SK-N-SH treated with all-trans-retinoic acid at 6 μM for 48 hours (cell line): ENCODE measurements around the gene CYP19A1.

ENCODE experiments used
- ATAC-seq: fragments of 200-7000 bp; cut with Tn5 transposase; 3 replicates; pipeline ENCODE4 v1.9.1; 2020; ENCODE audit warnings: mild to moderate bottlenecking, moderate library complexity
- ARNTL ChIP-seq: fragments of 450-650 bp; formaldehyde crosslinking; IDR thresholded peaks from 2 replicates; pipeline ENCODE4 v1.5.0; 2020; ENCODE audit warnings: low read depth, mild to moderate bottlenecking, moderate library complexity, borderline replicate concordance
- BACH2 ChIP-seq: fragments of 250-450 bp; sonication (Bioruptor Pico); IDR thresholded peaks from 2 replicates; pipeline ENCODE4 v1.9.0; 2021; ENCODE audit warnings: mild to moderate bottlenecking, borderline replicate concordance
- CREB5 ChIP-seq: fragments of 250-450 bp; sonication (Bioruptor Pico); IDR thresholded peaks from 2 replicates; pipeline ENCODE4 v1.5.1; 2020; ENCODE audit warnings: low read depth, mild to moderate bottlenecking, moderate library complexity
- CSDC2 ChIP-seq: fragments of 250-450 bp; sonication (Bioruptor Pico); IDR thresholded peaks from 2 replicates; pipeline ENCODE4 v1.5.0; 2020; ENCODE audit warnings: mild to moderate bottlenecking, moderate library complexity
- ESRRG ChIP-seq: fragments of 250-450 bp; sonication (Bioruptor Pico); IDR thresholded peaks from 2 replicates; pipeline ENCODE4 v1.6.1; 2021; ENCODE audit warnings: mild to moderate bottlenecking
- GLIS3 ChIP-seq: fragments of 250-450 bp; sonication (Bioruptor Pico); IDR thresholded peaks from 2 replicates; pipeline ENCODE4 v1.5.0; 2020; ENCODE audit warnings: mild to moderate bottlenecking, moderate library complexity
- ISL1 ChIP-seq: fragments of 250-450 bp; sonication (Bioruptor Pico); IDR thresholded peaks from 2 replicates; pipeline ENCODE4 v2.1.2; 2022; ENCODE audit warnings: mild to moderate bottlenecking, moderate library complexity
- OSR1 ChIP-seq: fragments of 250-450 bp; sonication (Bioruptor Pico); IDR thresholded peaks from 2 replicates; pipeline ENCODE4 v1.8.0; 2022; ENCODE audit warnings: moderate library complexity, mild to moderate bottlenecking, inconsistent platforms
- POU6F1 ChIP-seq: fragments of 250-450 bp; sonication (Bioruptor Pico); IDR thresholded peaks from 2 replicates; pipeline ENCODE4 v1.8.0; 2021; ENCODE audit warnings: low read depth, mild to moderate bottlenecking, moderate library complexity, borderline replicate concordance
- PPARA ChIP-seq: fragments of 250-450 bp; sonication (Bioruptor Pico); IDR thresholded peaks from 2 replicates; pipeline ENCODE4 v1.5.0; 2020; ENCODE audit warnings: mild to moderate bottlenecking, borderline replicate concordance
- RARB ChIP-seq: fragments of 250-450 bp; sonication (Bioruptor Pico); IDR thresholded peaks from 2 replicates; pipeline ENCODE4 v1.8.0; 2021; ENCODE audit warnings: mild to moderate bottlenecking, moderate library complexity
- SNAI2 ChIP-seq: fragments of 250-450 bp; sonication (Bioruptor Pico); IDR thresholded peaks from 2 replicates; pipeline ENCODE4 v1.5.0; 2020; ENCODE audit warnings: mild to moderate bottlenecking, moderate library complexity
- TOX ChIP-seq: fragments of 250-450 bp; sonication (Bioruptor Pico); IDR thresholded peaks from 2 replicates; pipeline ENCODE4 v1.8.0; 2021; ENCODE audit warnings: mild to moderate bottlenecking, moderate library complexity, borderline replicate concordance
- ZC3H10 ChIP-seq: fragments of 250-450 bp; sonication (Bioruptor Pico); IDR thresholded peaks from 2 replicates; pipeline ENCODE4 v1.5.1; 2021; ENCODE audit warnings: mild to moderate bottlenecking, moderate library complexity
- ZFP3 ChIP-seq: fragments of 250-450 bp; sonication (Bioruptor Pico); IDR thresholded peaks from 2 replicates; pipeline ENCODE4 v1.5.0; 2020; ENCODE audit warnings: mild to moderate bottlenecking, moderate library complexity
- ZFP30 ChIP-seq: fragments of 450-650 bp; formaldehyde crosslinking; IDR thresholded peaks from 2 replicates; pipeline ENCODE4 v1.5.0; 2022; ENCODE audit warnings: mild to moderate bottlenecking, moderate library complexity
- ZNF70 ChIP-seq: fragments of 450-650 bp; formaldehyde crosslinking; IDR thresholded peaks from 2 replicates; pipeline ENCODE4 v1.5.0; 2020; ENCODE audit warnings: mild to moderate bottlenecking, moderate library complexity
- ZNF8 ChIP-seq: fragments of 450-650 bp; formaldehyde crosslinking; IDR thresholded peaks from 2 replicates; pipeline ENCODE4 v1.5.0; 2020; ENCODE audit warnings: mild to moderate bottlenecking, moderate library complexity
- TF ChIP-seq, protein P1 (sequence below): fragments of 250-450 bp; sonication (Bioruptor Pico); IDR thresholded peaks from 2 replicates; pipeline ENCODE4 v1.8.0; 2020; ENCODE audit warnings: mild to moderate bottlenecking, moderate library complexity, borderline replicate concordance
- TF ChIP-seq, protein P2 (sequence below): fragments of 250-450 bp; sonication (Bioruptor Pico); IDR thresholded peaks from 2 replicates; pipeline ENCODE4 v1.5.0; 2020; ENCODE audit warnings: mild to moderate bottlenecking, moderate library complexity

The CYP19A1 gene

GRCh38 chr15:51212239-51212638 lies 126.2 kb downstream of the CYP19A1 start (continued):
- TF ChIP-seq PPARA (CRISPR knock-in tag) (no peak), RARB (CRISPR knock-in tag) (no peak)

- TF ChIP-seq TOX (CRISPR knock-in tag), result no peak
- no peak for TF ChIP-seq ZFP3 (CRISPR knock-in tag)
- TF ChIP-seq ARNTL (CRISPR knock-in tag), result no peak
- no peak for TF ChIP-seq ISL1 (CRISPR knock-in tag)
- no peak for TF ChIP-seq ZC3H10 (CRISPR knock-in tag)
- TF ChIP-seq ESRRG (CRISPR knock-in tag), result no peak
- TF ChIP-seq CSDC2 (CRISPR knock-in tag), result no peak
- TF ChIP-seq PPARA (CRISPR knock-in tag), result no peak
- no peak for TF ChIP-seq BACH2 (CRISPR knock-in tag)
- no peak for TF ChIP-seq POU6F1 (CRISPR knock-in tag)
- no peak for TF ChIP-seq ZFP30 (CRISPR knock-in tag)
- TF ChIP-seq, protein P1, sequence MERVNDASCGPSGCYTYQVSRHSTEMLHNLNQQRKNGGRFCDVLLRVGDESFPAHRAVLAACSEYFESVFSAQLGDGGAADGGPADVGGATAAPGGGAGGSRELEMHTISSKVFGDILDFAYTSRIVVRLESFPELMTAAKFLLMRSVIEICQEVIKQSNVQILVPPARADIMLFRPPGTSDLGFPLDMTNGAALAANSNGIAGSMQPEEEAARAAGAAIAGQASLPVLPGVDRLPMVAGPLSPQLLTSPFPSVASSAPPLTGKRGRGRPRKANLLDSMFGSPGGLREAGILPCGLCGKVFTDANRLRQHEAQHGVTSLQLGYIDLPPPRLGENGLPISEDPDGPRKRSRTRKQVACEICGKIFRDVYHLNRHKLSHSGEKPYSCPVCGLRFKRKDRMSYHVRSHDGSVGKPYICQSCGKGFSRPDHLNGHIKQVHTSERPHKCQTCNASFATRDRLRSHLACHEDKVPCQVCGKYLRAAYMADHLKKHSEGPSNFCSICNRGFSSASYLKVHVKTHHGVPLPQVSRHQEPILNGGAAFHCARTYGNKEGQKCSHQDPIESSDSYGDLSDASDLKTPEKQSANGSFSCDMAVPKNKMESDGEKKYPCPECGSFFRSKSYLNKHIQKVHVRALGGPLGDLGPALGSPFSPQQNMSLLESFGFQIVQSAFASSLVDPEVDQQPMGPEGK (CRISPR knock-in tag), result no peak
- TF ChIP-seq OSR1 (CRISPR knock-in tag), result no peak
- TF ChIP-seq ZNF8 (CRISPR knock-in tag), result no peak
- TF ChIP-seq SNAI2 (CRISPR knock-in tag), result no peak
- TF ChIP-seq, all 23 proteins: peak for 0
- ATAC-seq, result no peak
Observed at GRCh38 chr15:51205050-51205975, 133.1 kb downstream of the CYP19A1 start.

- ATAC-seq, result no peak
- TF ChIP-seq CREB5 (CRISPR knock-in tag) (no peak), ISL1 (CRISPR knock-in tag) (no peak), GLIS3 (CRISPR knock-in tag) (no peak), ZNF70 (CRISPR knock-in tag) (no peak)
- TF ChIP-seq, protein P2, sequence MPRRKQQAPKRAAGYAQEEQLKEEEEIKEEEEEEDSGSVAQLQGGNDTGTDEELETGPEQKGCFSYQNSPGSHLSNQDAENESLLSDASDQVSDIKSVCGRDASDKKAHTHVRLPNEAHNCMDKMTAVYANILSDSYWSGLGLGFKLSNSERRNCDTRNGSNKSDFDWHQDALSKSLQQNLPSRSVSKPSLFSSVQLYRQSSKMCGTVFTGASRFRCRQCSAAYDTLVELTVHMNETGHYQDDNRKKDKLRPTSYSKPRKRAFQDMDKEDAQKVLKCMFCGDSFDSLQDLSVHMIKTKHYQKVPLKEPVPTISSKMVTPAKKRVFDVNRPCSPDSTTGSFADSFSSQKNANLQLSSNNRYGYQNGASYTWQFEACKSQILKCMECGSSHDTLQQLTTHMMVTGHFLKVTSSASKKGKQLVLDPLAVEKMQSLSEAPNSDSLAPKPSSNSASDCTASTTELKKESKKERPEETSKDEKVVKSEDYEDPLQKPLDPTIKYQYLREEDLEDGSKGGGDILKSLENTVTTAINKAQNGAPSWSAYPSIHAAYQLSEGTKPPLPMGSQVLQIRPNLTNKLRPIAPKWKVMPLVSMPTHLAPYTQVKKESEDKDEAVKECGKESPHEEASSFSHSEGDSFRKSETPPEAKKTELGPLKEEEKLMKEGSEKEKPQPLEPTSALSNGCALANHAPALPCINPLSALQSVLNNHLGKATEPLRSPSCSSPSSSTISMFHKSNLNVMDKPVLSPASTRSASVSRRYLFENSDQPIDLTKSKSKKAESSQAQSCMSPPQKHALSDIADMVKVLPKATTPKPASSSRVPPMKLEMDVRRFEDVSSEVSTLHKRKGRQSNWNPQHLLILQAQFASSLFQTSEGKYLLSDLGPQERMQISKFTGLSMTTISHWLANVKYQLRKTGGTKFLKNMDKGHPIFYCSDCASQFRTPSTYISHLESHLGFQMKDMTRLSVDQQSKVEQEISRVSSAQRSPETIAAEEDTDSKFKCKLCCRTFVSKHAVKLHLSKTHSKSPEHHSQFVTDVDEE (CRISPR knock-in tag), result no peak
Observed at GRCh38 chr15:51203797-51204196, 134.6 kb downstream of the CYP19A1 start.

DNA sequence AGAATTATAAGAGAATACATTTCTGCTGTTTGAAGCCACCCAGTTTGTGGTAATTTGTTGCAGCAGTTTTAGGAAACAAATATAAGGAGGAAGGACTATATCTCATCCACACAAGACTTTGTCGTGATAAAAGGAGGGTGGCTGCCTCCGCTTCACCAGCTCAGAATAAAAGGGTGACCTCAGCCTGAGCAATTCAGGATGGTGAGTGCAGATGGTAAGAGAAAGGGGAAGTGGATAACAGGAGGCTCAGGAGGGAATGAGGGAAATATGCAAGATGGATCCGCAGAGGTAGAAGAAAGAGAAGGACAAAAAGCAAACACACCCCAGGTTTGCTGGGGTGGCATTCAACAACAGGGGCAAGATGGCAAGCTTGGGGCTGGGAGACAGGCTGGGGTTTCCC lies 135.6 kb downstream of the CYP19A1 start:
- TF ChIP-seq GLIS3 (CRISPR knock-in tag) (no peak), PPARA (CRISPR knock-in tag) (no peak)
- no peak for ATAC-seq
